AG10803 (cell line): Measurements from ENCODE around the gene KIF2C.
"Not testable (repeated sequence)": the region's sequence is repeated elsewhere in the genome, so short reads cannot be mapped to it uniquely, and the experiment has no call there.

ENCODE experiments used
- DNase-seq: peaks from one replicate; pipeline ENCODE4 v3.0.0; 2010; ENCODE audit warnings: low read depth
- H3K4me3 ChIP-seq: 2 replicates; pipeline ENCODE4 v1.5.1; 2011; ENCODE audit warnings: mild to moderate bottlenecking, low read length, control low read depth
- TF ChIP-seq, protein P1 (sequence below): conservative IDR thresholded peaks from 2 replicates; pipeline ENCODE4 v1.5.1; 2011; ENCODE audit warnings: mild to moderate bottlenecking, low read length, control low read depth, inconsistent platforms

Gene KIF2C

DNA sequence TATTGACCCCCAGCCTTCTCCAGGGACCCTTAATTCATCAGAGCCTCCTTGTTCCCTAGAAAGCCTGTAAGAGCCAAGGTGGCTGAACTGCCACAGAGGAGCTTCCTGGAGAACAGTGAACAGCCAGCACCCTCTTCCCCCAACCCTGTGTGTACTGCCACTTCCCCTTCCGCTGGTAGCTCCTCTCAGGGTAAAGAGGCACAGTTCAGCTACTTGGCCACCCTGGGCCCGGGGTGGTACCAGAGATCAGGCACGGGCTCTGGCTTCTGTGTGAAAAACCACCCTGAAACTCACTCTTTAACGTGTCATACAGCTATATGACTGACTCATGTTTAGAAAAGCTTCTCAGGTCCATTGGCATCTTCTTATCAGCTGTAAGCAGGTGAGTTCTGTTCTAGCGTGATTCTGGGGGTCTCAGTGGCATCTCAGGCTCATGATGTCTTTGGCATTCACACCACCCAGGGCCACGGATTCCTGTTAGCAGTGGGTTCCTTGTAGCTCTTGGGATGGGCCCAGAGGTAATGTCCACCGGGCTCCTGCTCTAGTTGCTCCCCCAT is 42.8 kb upstream of the KIF2C start:
- no peak for DNase-seq
- TF ChIP-seq, protein P1, sequence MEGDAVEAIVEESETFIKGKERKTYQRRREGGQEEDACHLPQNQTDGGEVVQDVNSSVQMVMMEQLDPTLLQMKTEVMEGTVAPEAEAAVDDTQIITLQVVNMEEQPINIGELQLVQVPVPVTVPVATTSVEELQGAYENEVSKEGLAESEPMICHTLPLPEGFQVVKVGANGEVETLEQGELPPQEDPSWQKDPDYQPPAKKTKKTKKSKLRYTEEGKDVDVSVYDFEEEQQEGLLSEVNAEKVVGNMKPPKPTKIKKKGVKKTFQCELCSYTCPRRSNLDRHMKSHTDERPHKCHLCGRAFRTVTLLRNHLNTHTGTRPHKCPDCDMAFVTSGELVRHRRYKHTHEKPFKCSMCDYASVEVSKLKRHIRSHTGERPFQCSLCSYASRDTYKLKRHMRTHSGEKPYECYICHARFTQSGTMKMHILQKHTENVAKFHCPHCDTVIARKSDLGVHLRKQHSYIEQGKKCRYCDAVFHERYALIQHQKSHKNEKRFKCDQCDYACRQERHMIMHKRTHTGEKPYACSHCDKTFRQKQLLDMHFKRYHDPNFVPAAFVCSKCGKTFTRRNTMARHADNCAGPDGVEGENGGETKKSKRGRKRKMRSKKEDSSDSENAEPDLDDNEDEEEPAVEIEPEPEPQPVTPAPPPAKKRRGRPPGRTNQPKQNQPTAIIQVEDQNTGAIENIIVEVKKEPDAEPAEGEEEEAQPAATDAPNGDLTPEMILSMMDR: no peak
- no peak overlapping the region for H3K4me3 ChIP-seq

DNA sequence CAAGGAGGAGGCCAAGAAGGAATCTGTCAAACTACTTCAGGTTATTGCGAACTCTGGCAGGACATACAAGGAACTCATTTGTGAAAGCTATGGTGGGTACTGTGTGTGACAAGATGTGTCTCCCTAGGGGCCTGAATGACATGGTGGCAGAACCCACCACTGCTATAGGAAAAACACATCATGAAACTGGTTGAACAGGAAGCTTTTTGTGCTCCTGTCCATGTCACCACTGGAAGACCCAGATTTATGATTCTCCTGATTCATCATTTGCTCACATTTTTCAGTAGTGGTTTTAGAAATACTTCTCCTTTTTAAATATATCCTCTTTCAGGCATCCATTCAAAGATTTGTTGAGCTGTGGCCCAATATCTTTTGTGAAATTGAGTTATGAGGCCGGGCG is 41.5 kb upstream of the KIF2C start:
- H3K4me3 ChIP-seq: no peak overlapping the region
- no peak for DNase-seq
- TF ChIP-seq, protein P1: no peak

DNA sequence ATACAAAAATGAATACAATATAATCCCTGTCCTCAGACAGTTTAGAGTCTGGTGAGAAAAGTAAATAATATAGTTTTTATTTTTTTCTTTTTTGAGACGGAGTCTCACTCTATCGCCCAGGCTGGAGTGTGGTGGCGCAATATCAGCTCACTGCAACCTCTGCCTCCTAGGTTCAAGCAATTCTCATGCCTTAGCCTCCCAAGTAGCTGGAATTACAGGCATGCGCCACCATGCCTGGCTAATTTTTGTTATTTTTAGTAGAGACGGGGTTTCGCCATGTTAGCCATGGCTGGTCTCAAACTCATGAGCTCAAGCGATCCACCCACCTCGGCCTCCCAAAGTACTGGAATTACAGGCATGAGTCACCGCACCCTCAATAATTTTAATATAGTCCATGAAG is 40.3 kb upstream of the KIF2C start:
- DNase-seq, H3K4me3 ChIP-seq: not testable (repeated sequence)

DNA sequence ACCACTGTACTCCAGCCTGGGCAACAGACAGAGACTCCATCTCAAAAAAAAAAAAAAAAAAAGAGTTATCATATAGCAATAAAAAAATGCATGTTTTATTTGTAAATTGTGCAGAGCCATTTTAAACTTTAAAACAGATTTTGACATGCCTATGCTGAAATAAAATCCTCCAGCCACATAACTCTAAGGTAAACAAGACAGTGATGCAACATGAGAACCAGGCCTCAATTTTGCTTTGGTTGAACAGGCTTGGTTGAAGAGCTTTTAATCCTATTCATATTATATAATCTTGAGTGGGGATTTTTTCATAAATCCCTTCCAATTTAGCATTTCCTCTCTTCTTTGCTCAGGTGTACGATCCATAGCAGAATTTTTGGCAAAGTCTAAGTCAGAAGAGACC is 39.1 kb upstream of the KIF2C start:
- no peak for DNase-seq
- TF ChIP-seq, protein P1: no peak
- H3K4me3 ChIP-seq: no peak overlapping the region

DNA sequence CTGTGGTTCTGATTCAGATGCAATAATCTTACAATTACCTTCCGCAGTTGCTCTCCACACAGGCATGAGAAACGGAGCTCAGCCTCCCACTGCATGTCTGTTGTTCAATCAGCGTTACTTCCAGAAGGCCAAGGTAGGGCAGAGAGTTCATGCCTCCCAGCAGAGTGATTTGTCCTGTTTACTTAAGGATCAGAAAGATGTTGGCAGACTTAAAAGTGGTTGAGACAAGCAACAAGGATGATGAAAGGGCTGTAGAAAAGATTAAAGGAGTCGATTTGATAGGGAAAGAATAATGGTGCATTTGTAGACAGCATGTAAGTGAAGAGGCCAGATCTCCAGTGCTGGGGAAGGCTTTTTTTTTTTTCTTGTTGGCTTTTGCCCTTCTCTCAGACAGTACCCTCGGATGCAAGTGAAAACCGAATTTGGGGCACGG is 38.5 kb upstream of the KIF2C start:
- no peak for DNase-seq
- no peak overlapping the region for H3K4me3 ChIP-seq
- TF ChIP-seq, protein P1: no peak

DNA sequence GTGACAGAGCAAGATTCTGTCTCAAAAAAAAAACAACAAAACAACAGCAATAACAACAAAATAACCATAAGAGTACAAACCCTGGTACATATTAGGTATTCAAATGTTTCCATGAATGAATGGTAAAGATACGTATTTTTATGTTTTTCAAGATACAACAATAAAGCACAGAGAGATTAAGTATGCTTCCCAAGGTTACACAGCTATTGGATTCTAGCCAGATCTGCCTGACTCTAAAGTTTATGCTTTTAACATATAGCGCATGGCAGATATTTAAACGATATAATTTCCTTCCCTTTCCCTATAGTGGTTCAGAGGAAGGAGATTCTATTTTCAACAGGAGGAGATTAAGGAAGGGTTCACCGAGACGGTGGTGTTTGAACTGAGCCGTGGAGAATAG is 34.2 kb upstream of the KIF2C start:
- TF ChIP-seq, protein P1: no peak
- no peak for DNase-seq

DNA sequence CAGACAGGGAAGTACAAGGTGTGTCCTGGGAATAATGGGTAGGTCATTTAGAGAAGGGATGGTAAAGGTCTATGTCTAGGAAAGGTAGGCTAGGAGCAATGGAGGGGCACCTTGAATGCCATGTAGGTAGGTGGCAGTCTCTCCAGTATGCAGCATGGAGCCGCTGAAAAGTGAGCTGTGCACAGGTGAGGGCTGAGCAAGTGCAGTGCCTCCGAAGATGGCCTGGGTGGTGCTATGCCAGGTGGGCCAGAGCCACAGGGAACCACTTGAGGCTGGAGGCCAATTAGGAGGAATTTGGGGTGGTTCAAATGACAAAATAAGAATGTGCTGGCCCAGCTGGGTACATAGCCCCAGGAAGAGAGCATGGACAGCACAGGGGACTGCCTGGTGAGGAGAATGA is 33.7 kb upstream of the KIF2C start:
- DNase-seq: no peak
- no peak overlapping the region for H3K4me3 ChIP-seq
- TF ChIP-seq, protein P1: no peak

More for the DNA sequence above, 34.2 kb upstream of the KIF2C start:
- H3K4me3 ChIP-seq: no peak overlapping the region
